ENCODE data around the gene CACNA1B. TPM values are rescaled to one million over a fixed set of nuclear protein-coding genes. Genes with fewer than 3 reads are reported as not detected.

CACNA1B gene
- total RNA-seq, 1 donor, result under 0.01 TPM

DNA sequence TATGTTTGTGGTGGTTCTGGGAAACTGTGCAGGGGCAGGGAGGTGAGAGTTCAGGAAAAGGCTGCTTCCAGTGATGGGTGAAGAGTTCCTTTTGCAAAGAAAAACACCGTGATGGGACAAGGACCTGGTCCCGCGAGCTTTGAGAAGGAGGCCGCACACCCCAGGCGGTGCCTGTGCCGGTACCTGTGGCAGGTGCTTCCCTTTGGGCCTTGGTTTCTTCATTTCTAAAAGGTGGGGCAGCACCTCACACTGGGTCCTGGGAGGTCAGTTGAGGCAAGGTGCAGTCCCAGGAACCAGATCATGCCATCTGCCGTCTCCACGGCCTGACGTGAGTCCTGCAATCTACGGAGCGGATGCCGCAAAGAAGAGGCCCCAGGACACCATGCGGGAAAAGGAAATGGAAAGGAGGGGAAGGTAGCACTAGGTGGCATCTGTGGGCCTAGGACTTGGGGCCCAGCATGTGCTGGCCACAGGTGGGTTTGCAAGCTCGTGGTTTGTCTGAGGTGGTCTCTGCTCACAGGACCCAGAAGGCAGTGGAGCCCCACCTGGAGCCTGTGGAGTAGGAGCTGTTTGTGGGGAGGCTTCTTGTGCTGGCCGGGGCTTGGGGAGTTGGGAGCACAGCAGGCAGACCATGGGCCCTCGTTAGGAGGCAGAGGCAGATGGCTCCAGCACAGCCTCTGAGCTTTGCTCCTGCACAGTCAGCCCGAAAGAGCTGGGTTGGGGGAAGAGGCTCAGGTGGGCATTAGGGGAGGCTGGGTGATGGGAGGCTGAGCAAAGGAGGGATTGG, 131.6 kb downstream of the CACNA1B start:
- TF ChIP-seq, protein P1, sequence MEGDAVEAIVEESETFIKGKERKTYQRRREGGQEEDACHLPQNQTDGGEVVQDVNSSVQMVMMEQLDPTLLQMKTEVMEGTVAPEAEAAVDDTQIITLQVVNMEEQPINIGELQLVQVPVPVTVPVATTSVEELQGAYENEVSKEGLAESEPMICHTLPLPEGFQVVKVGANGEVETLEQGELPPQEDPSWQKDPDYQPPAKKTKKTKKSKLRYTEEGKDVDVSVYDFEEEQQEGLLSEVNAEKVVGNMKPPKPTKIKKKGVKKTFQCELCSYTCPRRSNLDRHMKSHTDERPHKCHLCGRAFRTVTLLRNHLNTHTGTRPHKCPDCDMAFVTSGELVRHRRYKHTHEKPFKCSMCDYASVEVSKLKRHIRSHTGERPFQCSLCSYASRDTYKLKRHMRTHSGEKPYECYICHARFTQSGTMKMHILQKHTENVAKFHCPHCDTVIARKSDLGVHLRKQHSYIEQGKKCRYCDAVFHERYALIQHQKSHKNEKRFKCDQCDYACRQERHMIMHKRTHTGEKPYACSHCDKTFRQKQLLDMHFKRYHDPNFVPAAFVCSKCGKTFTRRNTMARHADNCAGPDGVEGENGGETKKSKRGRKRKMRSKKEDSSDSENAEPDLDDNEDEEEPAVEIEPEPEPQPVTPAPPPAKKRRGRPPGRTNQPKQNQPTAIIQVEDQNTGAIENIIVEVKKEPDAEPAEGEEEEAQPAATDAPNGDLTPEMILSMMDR (IDR thresholded peaks at IDR 0.05; ENCODE audit: extremely low read depth, low read depth, low read length), result no peak
- no peaks in the 10 kb centered on the region for H3K9me3 ChIP-seq (ENCODE audit: low read depth, low read length)
- no peaks in the 10 kb centered on the region for H3K36me3 ChIP-seq (ENCODE audit: insufficient read depth, low read length)

DNA sequence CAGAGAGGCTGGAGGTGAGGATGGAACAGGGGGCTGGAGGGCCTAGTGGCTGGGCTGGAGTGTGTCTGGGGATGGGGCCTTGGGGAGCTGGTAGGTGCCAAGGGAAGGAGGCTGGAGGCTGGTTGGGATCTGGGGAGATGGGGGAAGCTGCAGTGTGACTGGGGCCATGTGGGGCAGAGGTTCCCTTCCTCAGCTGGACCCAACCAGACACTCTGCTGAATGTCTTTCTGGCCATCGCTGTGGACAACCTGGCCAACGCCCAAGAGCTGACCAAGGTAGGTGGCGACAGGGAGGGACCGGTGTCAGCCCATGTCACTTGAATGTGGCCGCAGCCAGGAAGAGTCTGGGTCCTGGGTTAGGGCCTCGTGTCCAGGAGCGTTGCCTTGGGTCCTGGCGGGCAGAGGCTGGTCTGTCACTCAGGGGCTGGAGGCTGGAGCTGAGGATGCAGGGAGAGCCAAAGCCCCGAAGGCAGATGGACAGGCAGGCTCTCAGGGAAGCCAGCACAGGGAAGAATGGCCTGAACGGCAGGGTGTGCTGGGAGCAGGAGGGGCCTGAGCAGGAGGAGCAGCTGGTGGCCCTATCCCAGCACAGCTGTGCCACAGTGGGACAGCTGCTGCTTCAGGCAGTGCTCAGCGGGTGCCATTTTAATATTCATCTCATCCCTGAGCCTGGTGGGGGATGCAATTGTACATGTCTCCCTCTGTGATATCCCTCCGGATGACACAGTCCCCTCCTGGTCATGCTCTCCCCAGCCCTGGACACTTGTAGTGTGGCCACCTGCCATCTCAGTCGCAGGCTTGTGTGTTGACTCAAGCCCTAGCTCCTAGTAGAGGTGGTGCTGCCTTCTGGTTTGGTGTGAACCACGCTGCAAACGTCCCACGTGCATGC, 132.5 kb downstream of the CACNA1B start:
- Histone ChIP-seq H3K36me3 (ENCODE audit: insufficient read depth, low read length) (no peaks in the 10 kb centered on the region), H4K20me1 (ENCODE audit: insufficient read depth, low read length) (no peaks in the 10 kb centered on the region), H3K79me2 (ENCODE audit: insufficient read depth, low read length) (no peaks in the 10 kb centered on the region), H3K4me1 (ENCODE audit: insufficient read depth, low read length) (no peaks in the 10 kb centered on the region), H3K4me3 (ENCODE audit: insufficient read depth, low read length) (no peak overlapping the region), H3K9me3 (ENCODE audit: low read depth, low read length) (no peaks in the 10 kb centered on the region), H2AFZ (ENCODE audit: low read length) (no peak overlapping the region), H3K27me3 (ENCODE audit: insufficient read depth, low read length) (no peaks in the 10 kb centered on the region), H3K27ac (ENCODE audit: low read depth, low read length) (no peak overlapping the region), H3K4me2 (ENCODE audit: insufficient read depth, low read length) (no peak overlapping the region)
- DNase-seq (ENCODE audit: insufficient read length, low spot score, missing footprints), result no peak
- TF ChIP-seq, protein P1 (IDR thresholded peaks at IDR 0.05; ENCODE audit: extremely low read depth, low read depth, low read length), result no peak

More for the DNA sequence above, 131.6 kb downstream of the CACNA1B start:
- H3K4me3 ChIP-seq (ENCODE audit: insufficient read depth, low read length), result no peak overlapping the region
- no peak overlapping the region for H2AFZ ChIP-seq (ENCODE audit: low read length)
- H3K27me3 ChIP-seq (ENCODE audit: insufficient read depth, low read length), result no peaks in the 10 kb centered on the region
- no peaks in the 10 kb centered on the region for H3K79me2 ChIP-seq (ENCODE audit: insufficient read depth, low read length)
- no peak for DNase-seq (ENCODE audit: insufficient read length, low spot score, missing footprints)
- H4K20me1 ChIP-seq (ENCODE audit: insufficient read depth, low read length), result no peaks in the 10 kb centered on the region
- H3K4me1 ChIP-seq (ENCODE audit: insufficient read depth, low read length), result no peaks in the 10 kb centered on the region
- no peak overlapping the region for H3K4me2 ChIP-seq (ENCODE audit: insufficient read depth, low read length)
- H3K27ac ChIP-seq (ENCODE audit: low read depth, low read length), result no peak overlapping the region

DNA sequence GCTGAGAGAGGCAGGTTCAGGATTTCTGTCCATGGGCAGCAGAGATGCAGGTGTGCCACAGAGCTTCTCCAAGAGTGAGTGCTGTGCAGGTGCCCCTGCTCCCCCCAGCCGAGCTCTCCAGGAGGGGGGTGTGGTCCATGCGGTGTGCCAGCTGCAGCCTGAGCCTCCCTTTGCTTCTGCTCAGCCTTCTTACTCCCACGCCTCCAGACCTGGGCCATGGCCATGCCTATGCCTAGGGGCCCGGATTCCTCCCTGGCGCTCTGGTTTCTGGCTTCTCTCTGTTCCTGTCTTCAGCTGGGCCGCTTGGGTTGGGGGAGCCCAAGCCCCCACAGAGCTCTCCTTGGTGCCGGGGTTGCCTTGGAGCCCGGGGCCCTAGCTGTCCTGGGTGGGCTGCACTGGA, 133.3 kb downstream of the CACNA1B start:
- H3K79me2 ChIP-seq (ENCODE audit: insufficient read depth, low read length), result no peaks in the 10 kb centered on the region
- H3K4me2 ChIP-seq (ENCODE audit: insufficient read depth, low read length), result no peak overlapping the region
- H3K27ac ChIP-seq (ENCODE audit: low read depth, low read length), result no peak overlapping the region
- H2AFZ ChIP-seq (ENCODE audit: low read length), result no peak overlapping the region
- no peaks in the 10 kb centered on the region for H3K4me1 ChIP-seq (ENCODE audit: insufficient read depth, low read length)
- H3K4me3 ChIP-seq (ENCODE audit: insufficient read depth, low read length), result no peak overlapping the region
- H3K27me3 ChIP-seq (ENCODE audit: insufficient read depth, low read length), result no peaks in the 10 kb centered on the region
- no peaks in the 10 kb centered on the region for H3K36me3 ChIP-seq (ENCODE audit: insufficient read depth, low read length)
- H4K20me1 ChIP-seq (ENCODE audit: insufficient read depth, low read length), result no peaks in the 10 kb centered on the region
- DNase-seq (ENCODE audit: insufficient read length, low spot score, missing footprints), result no peak
- TF ChIP-seq, protein P1 (IDR thresholded peaks at IDR 0.05; ENCODE audit: extremely low read depth, low read depth, low read length), result no peak
- no peaks in the 10 kb centered on the region for H3K9me3 ChIP-seq (ENCODE audit: low read depth, low read length)
